NT2/D1 (cell line): ENCODE data around the gene TUBA8.

ENCODE experiments used
- SUZ12 ChIP-seq: IDR thresholded peaks from 2 replicates; pipeline ENCODE4 v1.6.1; 2011; ENCODE audit not compliant: insufficient read length, insufficient read depth; ENCODE audit errors: extremely low read depth
- YY1 ChIP-seq: IDR thresholded peaks from 2 replicates; pipeline ENCODE4 v1.6.1; 2011; ENCODE audit not compliant: insufficient read length, insufficient read depth
- ZNF274 ChIP-seq: IDR thresholded peaks from 2 replicates; pipeline ENCODE4 v1.6.1; 2011; ENCODE audit warnings: mild to moderate bottlenecking, low read depth, low read length

DNA sequence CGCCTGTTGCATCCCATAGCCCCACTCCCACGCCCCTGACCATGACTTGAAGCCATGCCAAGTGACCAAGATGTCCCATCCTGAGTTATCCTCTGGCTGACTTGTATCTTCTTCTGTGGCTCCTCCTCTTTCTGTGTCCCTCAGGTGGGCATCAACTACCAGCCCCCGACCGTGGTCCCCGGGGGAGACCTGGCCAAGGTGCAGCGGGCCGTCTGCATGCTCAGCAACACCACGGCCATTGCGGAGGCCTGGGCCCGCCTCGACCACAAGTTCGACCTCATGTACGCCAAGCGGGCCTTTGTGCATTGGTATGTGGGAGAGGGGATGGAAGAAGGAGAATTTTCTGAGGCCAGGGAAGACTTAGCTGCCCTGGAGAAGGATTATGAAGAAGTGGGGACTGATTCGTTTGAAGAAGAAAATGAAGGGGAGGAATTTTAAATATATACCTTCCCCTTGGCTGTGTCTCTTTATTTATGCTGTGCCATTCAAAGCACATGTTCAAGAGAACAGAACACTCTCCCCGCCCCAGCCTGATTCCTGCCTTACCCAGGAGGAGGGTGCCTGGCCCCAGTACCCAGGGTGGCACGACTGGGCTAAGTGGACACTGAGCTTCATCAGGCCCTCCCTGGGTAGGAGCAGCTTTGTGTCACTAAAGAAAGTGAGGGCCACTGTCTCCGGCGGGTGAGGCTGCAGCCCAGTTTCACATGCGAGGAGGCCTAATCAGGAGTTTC, 20.3 kb downstream of the TUBA8 start:
- no peak for TF ChIP-seq SUZ12
- no peak for TF ChIP-seq YY1
- no peak for TF ChIP-seq ZNF274
